K562 (cell line): ENCODE data around the gene SCAF11. TPM values are rescaled to one million over a fixed set of nuclear protein-coding genes. Genes with fewer than 3 reads are reported as not detected.

Source experiments
- ATAC-seq: fragments of 200-7000 bp; cut with Tn5 transposase; 3 replicates; pipeline ENCODE4 v1.9.1; 2020; ENCODE audit warnings: moderate library complexity
- BruUV-seq: library from RNA; stranded (reverse); fragments of 400-500 nt; replicated peaks from 2 replicates; lab custom pipeline; 2021; lab: Mats Ljungman, UMichigan
- CTCF ChIA-PET: fragments of 300-600 bp; formaldehyde crosslinking; extraction: SDS; loops from one replicate; lab custom pipeline; 2021; ENCODE audit warnings: low intra/inter-chr PET ratio; lab: Yijun Ruan, JAX
- POLR2A ChIA-PET: fragments of 300-600, 350-650 bp; sonication (Branson Sonifier 250); formaldehyde crosslinking; extraction: SDS; loops from one replicate; lab custom pipeline; 2021; ENCODE audit warnings: antibody characterized with exemption, inconsistent platforms; lab: Yijun Ruan, JAX
- DNase-seq, 4 experiments: peaks; one replicate each; pipeline versions ENCODE4 v3.0.0 to v3.0.0-alpha.2; 2011 to 2018; ENCODE audit warnings: low spot score in 3 of 4, mixed read lengths in 3 of 4; ENCODE audit errors: extremely low read depth in 1 of 4
- FAIRE-seq: peaks from 2 replicates; lab custom pipeline; 2011; peaks lifted over from hg19 to GRCh38; lab: Jason Lieb, UNC
- H2AFZ ChIP-seq: 2 replicates; pipeline ENCODE4 v1.6.0; 2011; ENCODE audit warnings: low read depth, low read length, control low read depth, inconsistent platforms
- H3K27ac ChIP-seq: fragments of 200-600 bp; 3 replicates; pipeline ENCODE4 v1.8.0; 2011; ENCODE audit warnings: low read depth, mild to moderate bottlenecking, control low read depth, inconsistent platforms, low read length, moderate library complexity, mixed read lengths; ENCODE audit errors: extremely low read depth
- H3K27me3 ChIP-seq, 2 experiments: fragments of 300-600 bp in 1 of 2; 2 replicates in 1 of 2; 3 replicates in 1 of 2; pipeline versions ENCODE4 v1.6.0 to v1.8.0; 2011; ENCODE audit warnings: inconsistent platforms in 2 of 2, low read length in 2 of 2, mild to moderate bottlenecking in 1 of 2, mixed read lengths in 1 of 2, moderate library complexity in 1 of 2; ENCODE audit not compliant: control insufficient read depth in 2 of 2, insufficient read depth in 2 of 2
- H3K36me3 ChIP-seq: fragments of 300-600 bp; 3 replicates; pipeline ENCODE4 v1.8.0; 2011; ENCODE audit warnings: mild to moderate bottlenecking, low read length, inconsistent platforms; ENCODE audit not compliant: control insufficient read depth, insufficient read depth
- H3K4me1 ChIP-seq, 2 experiments: fragments of 200-600 bp in 1 of 2; replicated peaks in 1 of 2; 2 replicates in 1 of 2; 3 replicates in 1 of 2; pipeline versions ENCODE4 v1.5.1 to v1.8.0; 2011; ENCODE audit warnings: inconsistent platforms in 2 of 2, low read length in 2 of 2, mild to moderate bottlenecking in 1 of 2, mixed read lengths in 1 of 2, moderate library complexity in 1 of 2; ENCODE audit not compliant: control insufficient read depth in 2 of 2, insufficient read depth in 2 of 2
- H3K4me2 ChIP-seq: 2 replicates; pipeline ENCODE4 v1.6.1; 2011; ENCODE audit warnings: low read length, control low read depth, inconsistent platforms, mixed read lengths; ENCODE audit not compliant: insufficient read depth
- H3K4me3 ChIP-seq: fragments of 200-600 bp; sonication (generic), shearing (Covaris generic); 2 replicates; pipeline ENCODE4 v1.5.1; 2016; ENCODE audit warnings: control low read depth, inconsistent platforms
- H3K79me2 ChIP-seq: fragments of 200-600 bp; 3 replicates; pipeline ENCODE4 v1.8.0; 2011; ENCODE audit warnings: low read length, inconsistent platforms; ENCODE audit not compliant: control insufficient read depth, insufficient read depth
- H3K9ac ChIP-seq, 2 experiments: 2 replicates each; pipeline versions ENCODE4 v1.6.0 to v1.6.1; 2011; ENCODE audit warnings: low read depth in 2 of 2, low read length in 2 of 2, control low read depth in 1 of 2, inconsistent platforms in 1 of 2, mild to moderate bottlenecking in 1 of 2, mixed read lengths in 1 of 2; ENCODE audit not compliant: insufficient read depth in 1 of 2
- H3K9me1 ChIP-seq: one replicate; pipeline ENCODE4 v1.6.0; 2011; ENCODE audit warnings: inconsistent platforms, mild to moderate bottlenecking, low read length, moderate library complexity; ENCODE audit not compliant: control insufficient read depth, insufficient read depth
- H3K9me3 ChIP-seq: replicated peaks from 2 replicates; pipeline ENCODE4 v1.5.1; 2011; ENCODE audit warnings: low read depth, low read length, inconsistent platforms; ENCODE audit not compliant: control insufficient read depth, insufficient read depth
- H4K20me1 ChIP-seq: replicated peaks from 2 replicates; pipeline ENCODE4 v1.6.1; 2011; ENCODE audit warnings: low read length, inconsistent platforms, mixed read lengths; ENCODE audit not compliant: control insufficient read depth, insufficient read depth
- CBX3 ChIP-seq, 2 experiments: IDR thresholded peaks; 1 replicate in 1 of 2; 2 replicates in 1 of 2; pipeline ENCODE4 v1.6.1; 2012; ENCODE audit warnings: inconsistent platforms in 2 of 2, low read length in 2 of 2, borderline replicate concordance in 1 of 2, control low read depth in 1 of 2
- CBX5 ChIP-seq: IDR thresholded peaks from 2 replicates; pipeline ENCODE4 v1.6.1; 2014; ENCODE audit warnings: low read depth, borderline replicate concordance
- MITF ChIP-seq: IDR thresholded peaks from 2 replicates; pipeline ENCODE4 v1.6.1; 2014; ENCODE audit warnings: antibody characterized with exemption
- RFX1 ChIP-seq: fragments of 450-650 bp; IDR thresholded peaks from 2 replicates; pipeline ENCODE4 v1.6.1; 2016; ENCODE audit warnings: mild to moderate bottlenecking, moderate library complexity
- TRIM28 ChIP-seq: fragments of 450-650 bp; IDR thresholded peaks from 2 replicates; pipeline ENCODE4 v1.6.1; 2017
- U2AF1 ChIP-seq: fragments of 200-400 bp; formaldehyde crosslinking; optimal IDR thresholded peaks from 2 replicates; pipeline ENCODE3; 2017; ENCODE audit warnings: mild to moderate bottlenecking, low read depth, low read length, moderate library complexity
- WGBS: fragments of 100-300 bp; shearing (Covaris generic); methylation state at CpG from one replicate; pipeline ENCODE4 v1.1.6; 2016; ENCODE audit warnings: low coverage, mixed read lengths; ENCODE audit not compliant: insufficient coverage; ENCODE audit errors: missing lambda C conversion rate; 5-methylcytosine and 5-hydroxymethylcytosine counted together
- in situ Hi-C: fragments of 300-500 bp; cut with MboI; formaldehyde crosslinking; loops from 4 replicates; pipeline ENCODE4 v1.15.0; 2018; ENCODE audit warnings: inconsistent platforms, mixed read lengths
- intact Hi-C: fragments of 100-400 bp; cut with micrococcal nuclease; formaldehyde crosslinking; loops from 2 replicates; pipeline ENCODE4 v1.14.2; 2022
- polyA plus RNA-seq, 8 experiments: library from polyadenylated mRNA; depleted of rRNA in 4 of 8; stranded (reverse) in 5 of 8; unstranded in 3 of 8; fragments of >200 nt; fragmentation: Nextera tagmentation in 2 of 8; fragmentation: Illumina TruSeq in 1 of 8; extraction: Ambion mirVana in 2 of 8; extraction: Trizol in 1 of 8; gene quantifications; 2 replicates each; pipeline versions ENCODE4 v1.2.1 to v1.2.3, GENCODE V29; 2011 to 2014; ENCODE audit warnings: inconsistent platforms in 1 of 8, missing spikeins in 1 of 8
- total RNA-seq, 7 experiments: library from RNA; depleted of rRNA in 6 of 7; stranded (reverse); fragments of >200 nt in 6 of 7; fragmentation: Illumina TruSeq in 2 of 7; extraction: Trizol in 2 of 7; gene quantifications; 2 replicates each; pipeline versions ENCODE4 v1.2.1 to v1.2.3, GENCODE V29; 2011 to 2021; ENCODE audit warnings: low replicate concordance in 1 of 7

The SCAF11 gene
- total and polyA plus RNA-seq, 9 of the 15 experiments (the other 6 are each of a cell fraction or from before 2014, with no cell fraction given): 30.4 to 119 (median 80.0) TPM

- Histone ChIP-seq H3K4me2 (no peak overlapping the region), H3K9me3 (no peaks in the 10 kb centered on the region), H3K4me3 (no peak overlapping the region), H3K9me1 (no peaks in the 10 kb centered on the region), H3K36me3 (no peaks in the 10 kb centered on the region), H2AFZ (no peak overlapping the region), H3K79me2 (no peaks in the 10 kb centered on the region), H3K4me1 (no peaks in the 10 kb centered on the region), H4K20me1 (no peaks in the 10 kb centered on the region), H3K27me3 (peaks cover 0 to 7% of the 10 kb centered on the region in 2 experiments; a peak in 2 of 5 replicates), H3K9ac (no peak overlapping the region), H3K27ac (no peak overlapping the region)
- in situ Hi-C loops: no loop called here
- ChIA-PET CTCF (no interaction called here), POLR2A (no interaction called here)
- intact Hi-C loops: no loop called here
- DNase-seq (no peak), ATAC-seq (no peak), FAIRE-seq (no peak)
- TF ChIP-seq TRIM28 (peak; percentile 88), CBX3 (IDR thresholded peaks at IDR 0.05; ENCODE audit: borderline replicate concordance in 1 of 2, low read length in 2 of 2) (peak in 1 of 2 experiments; percentile 77; a peak in 1 of 3 replicates), MITF (no peak), CBX5 (0 out of 2 replicates have a peak, but pooled peaks have one; percentile 75)
- BruUV-seq: no TSS peak
Observed at GRCh38 chr12:46027172-46027571, 36.8 kb upstream of the SCAF11 start.

- no peak overlapping the region for H3K27ac ChIP-seq
- no peaks in the 10 kb centered on the region for H3K9me3 ChIP-seq
- FAIRE-seq (no peak), ATAC-seq (no peak), DNase-seq (no peak)
- ChIA-PET POLR2A (no interaction called here), CTCF (no interaction called here)
- in situ Hi-C loops (no loop called here), intact Hi-C loops (no loop called here)
- no peaks in the 10 kb centered on the region for H3K79me2 ChIP-seq
- H3K4me2 ChIP-seq: no peak overlapping the region
- no peaks in the 10 kb centered on the region for H3K4me1 ChIP-seq
- no peak overlapping the region for H3K9ac ChIP-seq
- H3K36me3 ChIP-seq: no peaks in the 10 kb centered on the region
- no peaks in the 10 kb centered on the region for H4K20me1 ChIP-seq
- no peak for TF ChIP-seq U2AF1
- TF ChIP-seq RFX1: no peak
- no TSS peak for BruUV-seq
- no peaks in the 10 kb centered on the region for H3K27me3 ChIP-seq
- no peak overlapping the region for H3K4me3 ChIP-seq
- WGBS: 0% methylated on average over 2 of the region's 2 CpGs
- no peaks in the 10 kb centered on the region for H3K9me1 ChIP-seq
- H2AFZ ChIP-seq: no peak overlapping the region
Observed at GRCh38 chr12:46024099-46024498, 33.7 kb upstream of the SCAF11 start.
